Activated naive CD4-positive, alpha-beta T cell treated with Interleukin-2 at 50 U/mL for 16 hours (primary cell): Measurements from ENCODE around the gene DCST2.

Source experiments
- DNase-seq: peaks from one replicate; pipeline ENCODE4 v3.0.0-alpha.2; 2020

The DCST2 gene

GRCh38 chr1:154973344-154974101 lies 60.1 kb downstream of the DCST2 start:
- DNase-seq: peak; percentile 93

DNA sequence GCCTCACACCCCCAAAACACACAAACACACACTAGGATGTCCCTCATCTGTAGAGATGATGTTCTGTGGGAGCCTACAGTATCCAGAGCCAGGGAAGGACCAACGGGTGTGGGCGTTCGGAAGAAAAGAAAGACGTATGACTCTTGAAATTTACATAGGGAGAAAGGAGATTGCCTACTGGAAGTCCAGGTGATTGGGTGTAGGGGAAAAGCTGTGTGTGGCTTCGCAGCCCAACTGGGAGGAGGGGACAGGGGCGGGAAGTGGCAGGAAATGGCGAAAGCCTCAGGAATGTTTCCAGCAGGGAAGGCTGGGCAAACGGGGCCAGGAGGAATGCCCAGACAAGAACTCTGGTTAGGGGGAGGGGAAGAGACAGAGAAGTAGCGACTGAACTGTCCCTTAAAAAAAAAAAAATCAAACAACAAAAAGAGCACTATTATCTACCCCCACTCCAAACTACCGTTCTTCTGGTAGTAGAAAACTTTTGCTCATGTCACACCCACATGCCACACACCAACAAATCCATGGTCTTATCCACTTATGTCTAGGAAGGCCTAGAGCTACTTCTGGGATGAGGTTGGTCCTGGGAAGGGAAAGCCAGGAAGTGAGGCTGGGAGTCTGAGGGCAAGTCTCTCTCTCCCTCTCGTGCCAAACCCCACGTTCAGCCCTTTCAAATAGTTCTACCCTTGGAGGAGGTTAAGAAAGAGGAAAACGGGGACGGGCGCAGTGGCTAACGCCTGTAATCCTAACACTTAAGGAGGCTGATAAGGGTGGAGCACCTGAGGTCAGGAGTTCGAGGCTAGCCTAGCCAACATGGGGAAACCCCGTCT lies 60.9 kb downstream of the DCST2 start:
- no peak for DNase-seq

GRCh38 chr1:154972213-154972516 lies 61.4 kb downstream of the DCST2 start:
- DNase-seq: no peak

GRCh38 chr1:154971341-154971998 lies 62.1 kb downstream of the DCST2 start:
- DNase-seq: no peak

DNA sequence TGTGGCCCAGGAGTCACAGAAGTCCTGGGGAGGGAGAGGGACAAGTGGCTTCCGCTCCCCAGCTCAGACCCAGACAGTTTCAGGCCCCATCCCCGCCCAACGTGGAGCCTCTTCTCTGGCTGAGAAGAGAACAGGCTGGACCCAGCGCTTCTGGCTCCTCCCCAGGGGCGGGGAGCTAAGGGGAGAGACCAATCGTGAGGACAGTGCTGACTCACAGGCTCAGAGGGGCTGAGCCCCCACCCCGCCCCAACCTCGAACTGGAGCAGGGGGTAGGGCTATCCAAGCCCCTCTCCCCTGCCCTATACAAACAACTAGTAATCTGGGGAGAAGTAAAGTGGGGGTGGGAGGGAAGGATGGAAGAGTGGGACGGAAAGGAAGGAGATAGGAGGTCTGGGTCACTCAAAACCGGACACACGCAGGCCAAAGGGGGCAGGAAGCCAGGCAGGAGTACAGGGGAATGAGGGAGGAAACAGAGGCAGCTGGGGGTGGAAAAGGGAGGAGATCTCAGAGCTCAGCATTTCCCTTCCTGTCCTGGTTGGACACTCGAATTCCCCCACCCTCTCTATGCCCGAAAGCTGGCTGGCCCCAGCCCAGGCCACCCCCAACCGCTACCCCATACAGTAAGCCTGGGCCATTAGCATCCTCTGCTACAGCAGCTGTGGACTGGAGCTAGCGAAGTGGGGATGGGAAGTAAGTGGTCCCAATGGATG lies 62.8 kb downstream of the DCST2 start, which contains the start of gene SHC1:
SHC1 (minus strand) TSS at position 117 of the 710 bp plus-strand sequence. CDS start 221 bp downstream, outside the sequence.
- DNase-seq: peak; percentile 51

DNA sequence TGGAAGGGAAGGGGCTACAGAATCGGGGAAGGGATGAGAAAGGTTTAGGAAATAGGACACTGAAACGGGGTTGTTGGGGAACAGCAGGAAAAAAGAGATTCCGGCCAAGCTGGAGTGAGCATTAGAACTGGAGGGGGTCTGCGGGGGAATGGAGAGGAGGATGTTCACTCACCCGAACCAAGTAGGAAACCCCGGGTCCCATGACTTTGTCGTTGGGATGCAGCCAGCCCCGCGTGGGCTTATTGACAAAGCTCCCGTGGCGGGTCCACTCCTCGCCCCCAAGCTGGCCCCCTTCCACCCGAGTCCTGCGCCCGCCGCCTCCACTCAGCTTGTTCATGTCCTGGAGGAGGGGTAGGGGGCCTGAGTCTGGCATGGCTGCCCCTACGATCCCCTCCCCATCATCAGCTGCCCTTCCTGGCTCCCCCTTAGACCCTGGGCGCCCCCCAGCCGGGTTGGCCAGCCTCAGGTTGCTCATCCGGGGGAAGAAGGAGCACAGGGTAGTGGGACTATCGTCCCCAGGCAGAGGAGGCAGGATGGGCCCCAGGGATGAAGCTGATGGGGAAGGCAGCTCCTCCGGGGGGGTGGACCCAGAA lies 63.6 kb downstream of the DCST2 start:
- DNase-seq: no peak

DNA sequence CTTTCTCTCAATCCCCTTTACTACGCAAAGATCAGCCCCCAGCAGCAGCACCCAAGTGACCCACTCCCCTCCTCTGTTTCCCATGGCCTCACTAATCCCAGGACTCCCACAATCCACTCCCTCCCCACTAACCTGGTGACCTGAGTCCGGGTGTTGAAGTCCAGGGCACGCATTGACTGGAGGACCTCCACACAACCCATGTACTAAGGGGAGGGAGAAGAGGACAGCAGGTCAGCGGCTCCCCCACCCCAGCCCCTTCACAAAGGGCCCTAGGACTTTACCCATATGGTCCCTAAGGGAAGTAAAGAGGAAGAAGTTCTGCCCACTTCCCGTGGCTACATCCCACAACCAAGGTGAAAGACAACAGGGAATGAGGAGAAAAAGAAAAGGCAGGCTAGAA lies 64.3 kb downstream of the DCST2 start:
- DNase-seq: no peak

GRCh38 chr1:154968731-154969130 lies 64.8 kb downstream of the DCST2 start:
- DNase-seq: no peak
